GM21528 (cell line): ENCODE data around the gene RGS13.
"Not testable (repeated sequence)": the region's sequence is repeated elsewhere in the genome, so short reads cannot be mapped to it uniquely, and the experiment has no call there.

ENCODE experiments used
- ATAC-seq: cut with Tn5 transposase; IDR thresholded peaks from one replicate; pipeline ENCODE4 v1.9.1; 2021; ENCODE audit warnings: mild to moderate bottlenecking, moderate library complexity; ENCODE audit not compliant: unreplicated experiment, low FRiP score

The RGS13 gene

GRCh38 chr1:192668409-192668983, 32.5 kb downstream of the RGS13 start:
- ATAC-seq = no peak

GRCh38 chr1:192669174-192669573, 33.2 kb downstream of the RGS13 start:
- no peak for ATAC-seq

GRCh38 chr1:192675716-192676115, 39.8 kb downstream of the RGS13 start:
- no peak for ATAC-seq

- no peak for ATAC-seq
Observed at GRCh38 chr1:192678099-192678498, 42.2 kb downstream of the RGS13 start.

GRCh38 chr1:192682335-192682734, 46.4 kb downstream of the RGS13 start:
- no peak for ATAC-seq

- ATAC-seq = not testable (repeated sequence)
Observed at GRCh38 chr1:192683081-192683480, 47.1 kb downstream of the RGS13 start.

GRCh38 chr1:192689459-192689858, 53.5 kb downstream of the RGS13 start:
- ATAC-seq = no peak

GRCh38 chr1:192691041-192691440, 55.1 kb downstream of the RGS13 start:
- no peak for ATAC-seq

- ATAC-seq = no peak
Observed at GRCh38 chr1:192696082-192696481, 60.1 kb downstream of the RGS13 start.

- no peak for ATAC-seq
Observed at GRCh38 chr1:192697771-192698170, 61.8 kb downstream of the RGS13 start.

GRCh38 chr1:192698731-192699130, 62.8 kb downstream of the RGS13 start:
- no peak for ATAC-seq

- ATAC-seq = no peak
Observed at GRCh38 chr1:192700834-192701271, 64.9 kb downstream of the RGS13 start.

- ATAC-seq = no peak
Observed at GRCh38 chr1:192702212-192702902, 66.4 kb downstream of the RGS13 start.

GRCh38 chr1:192703283-192704206, 67.6 kb downstream of the RGS13 start:
- ATAC-seq = peak; percentile 86

- ATAC-seq = no peak
Observed at GRCh38 chr1:192705510-192705909, 69.6 kb downstream of the RGS13 start.

- ATAC-seq = no peak
Observed at GRCh38 chr1:192706936-192707335, 71.0 kb downstream of the RGS13 start.

- ATAC-seq = no peak
Observed at GRCh38 chr1:192707978-192708547, 72.1 kb downstream of the RGS13 start.

- no peak for ATAC-seq
Observed at GRCh38 chr1:192709544-192709943, 73.6 kb downstream of the RGS13 start.
